A673 (cell line): ENCODE data around the gene CCDC18. TPM values are rescaled to one million over a fixed set of nuclear protein-coding genes. Genes with fewer than 3 reads are reported as not detected.

Experiments used
- BruUV-seq: library from RNA; stranded (reverse); fragments of 400-500 nt; replicated peaks from 2 replicates; lab custom pipeline; 2021; lab: Mats Ljungman, UMichigan
- CTCF ChIA-PET: fragments of 300-600 bp; sonication (Branson Sonifier 250); formaldehyde crosslinking; loops from one replicate; lab custom pipeline; 2022; ENCODE audit warnings: antibody characterized with exemption; lab: Charles Lee
- POLR2A ChIA-PET: fragments of 300-600 bp; sonication (Branson Sonifier 250); formaldehyde crosslinking; loops from one replicate; lab custom pipeline; 2022; ENCODE audit warnings: antibody characterized with exemption; ENCODE audit not compliant: low non-redundant PET; lab: Charles Lee
- DNase-seq: peaks from one replicate; pipeline ENCODE4 v3.0.0-alpha.2; 2015; ENCODE audit warnings: low spot score
- H3K27ac ChIP-seq: fragments of 200-600 bp; sonication (generic); 2 replicates; pipeline ENCODE4 v1.5.1; 2016; ENCODE audit warnings: mixed run types, low read depth, mild to moderate bottlenecking, mixed read lengths, antibody characterized with exemption, low read length; ENCODE audit not compliant: poor library complexity, severe bottlenecking
- H3K27me3 ChIP-seq: fragments of 200-600 bp; sonication (generic); replicated peaks from 2 replicates; pipeline ENCODE4 v1.6.1; 2017; ENCODE audit warnings: mixed run types, low read depth, mild to moderate bottlenecking, mixed read lengths, antibody characterized with exemption, low read length; ENCODE audit not compliant: insufficient read depth, poor library complexity
- H3K36me3 ChIP-seq: fragments of 200-600 bp; sonication (generic); 2 replicates; pipeline ENCODE4 v1.6.1; 2016; ENCODE audit warnings: mixed run types, mild to moderate bottlenecking, mixed read lengths, antibody characterized with exemption, low read length; ENCODE audit not compliant: insufficient read depth, poor library complexity, severe bottlenecking
- H3K4me1 ChIP-seq: fragments of 200-600 bp; sonication (generic); 2 replicates; pipeline ENCODE4 v1.6.1; 2017; ENCODE audit warnings: mixed run types, mild to moderate bottlenecking, mixed read lengths, antibody characterized with exemption, low read length; ENCODE audit not compliant: insufficient read depth, poor library complexity, severe bottlenecking
- H3K4me3 ChIP-seq: fragments of 200-600 bp; sonication (generic); 2 replicates; pipeline ENCODE4 v1.5.1; 2016; ENCODE audit warnings: low read depth, mixed run types, mild to moderate bottlenecking, mixed read lengths, low read length; ENCODE audit not compliant: poor library complexity, severe bottlenecking
- H3K9me3 ChIP-seq: fragments of 200-600 bp; sonication (generic); 2 replicates; pipeline ENCODE4 v1.6.1; 2016; ENCODE audit warnings: mixed run types, low read depth, mild to moderate bottlenecking, mixed read lengths, antibody characterized with exemption, low read length; ENCODE audit not compliant: poor library complexity, severe bottlenecking
- CTCF ChIP-seq: fragments of 300-800, 200-600 bp; sonication (generic); conservative IDR thresholded peaks from 2 replicates; pipeline ENCODE4 v1.5.1; 2017; ENCODE audit warnings: low read depth, mild to moderate bottlenecking, antibody characterized with exemption, low read length, moderate library complexity, mixed read lengths
- EZH2 ChIP-seq: fragments of 200-600 bp; sonication (generic); IDR thresholded peaks from 2 replicates; pipeline ENCODE4 v1.6.1; 2017; ENCODE audit warnings: borderline replicate concordance, low read depth, mild to moderate bottlenecking, mixed read lengths, antibody characterized with exemption, low read length; ENCODE audit not compliant: poor library complexity, severe bottlenecking
- intact Hi-C: fragments of 100-400 bp; cut with micrococcal nuclease; formaldehyde crosslinking; loops from one replicate; pipeline ENCODE4 v1.10.0; 2022; ENCODE audit not compliant: unreplicated experiment
- total RNA-seq: library from RNA; stranded (reverse); gene quantifications from 2 replicates; pipeline ENCODE4 v1.2.3, GENCODE V29; 2021

CCDC18 gene
- total RNA-seq, 1 experiment from 2014 or later: 22.1 TPM

DNA sequence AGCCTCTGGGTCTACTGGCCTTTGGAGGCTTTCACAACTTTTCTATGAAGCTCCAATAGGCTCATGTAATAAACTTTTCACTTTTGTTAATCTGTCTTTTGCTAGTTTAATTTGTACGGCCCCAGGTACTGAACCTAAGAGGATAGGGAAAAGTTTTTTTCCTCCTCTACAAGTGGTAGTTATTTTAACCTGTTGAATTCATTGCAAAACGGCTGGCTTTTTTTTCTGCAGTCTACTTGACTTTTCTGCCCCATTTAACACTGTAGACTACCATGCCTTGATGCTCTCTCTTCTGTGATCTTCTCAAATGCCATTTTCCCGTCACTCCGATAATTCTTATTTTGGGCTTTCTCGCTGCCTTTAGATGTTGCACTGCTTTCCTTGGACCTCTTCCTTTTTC is 121.6 kb downstream of the CCDC18 start:
- BruUV-seq: no TSS peak
- no peak for DNase-seq
- no peak for TF ChIP-seq EZH2
- no peak for TF ChIP-seq CTCF
- Histone ChIP-seq H3K27me3 (no peaks in the 10 kb centered on the region), H3K4me1 (no peaks in the 10 kb centered on the region), H3K36me3 (no peaks in the 10 kb centered on the region), H3K9me3 (no peaks in the 10 kb centered on the region), H3K27ac (no peak overlapping the region), H3K4me3 (no peak overlapping the region)
- CTCF ChIA-PET: no interaction called here
- intact Hi-C loops: loop anchor here (10.0 kb wide), 2 partner anchors 323 to 513 kb away; no protein-coding TSS in a partner anchor
- POLR2A ChIA-PET: no interaction called here

GRCh38 chr1:93304716-93305138 is 124.2 kb downstream of the CCDC18 start:
- ChIA-PET CTCF (interaction anchor here (0.6 to 1.5 kb wide), 14 partner anchors 8 to 539 kb away, joined by 3 to 16 read pairs (median 4); partner anchors contain the start of gene DR1), POLR2A (no interaction called here)
- no peaks in the 10 kb centered on the region for H3K9me3 ChIP-seq
- H3K27ac ChIP-seq: no peak overlapping the region
- intact Hi-C loops: loop anchor here (5.0 to 10.0 kb wide), 3 partner anchors 133 to 510 kb away; no protein-coding TSS in a partner anchor
- no peak for TF ChIP-seq EZH2
- TF ChIP-seq CTCF: peak; percentile 94
- no peaks in the 10 kb centered on the region for H3K27me3 ChIP-seq
- DNase-seq: peak; percentile 78
- no peaks in the 10 kb centered on the region for H3K36me3 ChIP-seq
- no peak overlapping the region for H3K4me3 ChIP-seq
- BruUV-seq: no TSS peak
- H3K4me1 ChIP-seq: no peaks in the 10 kb centered on the region

DNA sequence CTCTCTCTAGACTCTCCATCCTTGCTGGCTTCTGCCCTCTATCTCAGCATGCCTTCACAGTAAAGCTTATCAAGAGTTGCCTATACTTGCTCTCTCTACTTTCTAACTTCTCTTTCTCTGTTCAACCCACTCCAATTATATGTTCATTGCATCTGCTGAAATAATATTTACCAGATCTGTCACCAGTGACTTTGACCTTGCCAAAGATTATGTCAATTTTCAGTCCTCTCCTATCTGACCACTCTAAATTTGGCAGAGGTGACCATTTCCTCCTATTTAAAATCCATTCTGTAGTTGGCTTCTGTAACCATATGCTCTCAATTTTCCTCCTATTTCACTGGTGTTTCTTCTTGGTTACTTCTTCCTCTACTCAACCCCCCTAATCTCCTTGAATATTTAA is 126.4 kb downstream of the CCDC18 start:
- intact Hi-C loops: loop anchor here (5.0 to 10.0 kb wide), 3 partner anchors 130 to 508 kb away; no protein-coding TSS in a partner anchor
- CTCF ChIA-PET: interaction anchor here (1.3 kb wide), 1 partner anchor 169 kb away, joined by 3 read pairs; no protein-coding TSS in a partner anchor
- no peak overlapping the region for H3K27ac ChIP-seq

More for the DNA sequence above, 126.4 kb downstream of the CCDC18 start:
- no TSS peak for BruUV-seq
- no peak for TF ChIP-seq EZH2
- TF ChIP-seq CTCF: no peak
- POLR2A ChIA-PET: no interaction called here
- no peaks in the 10 kb centered on the region for H3K4me1 ChIP-seq
- H3K27me3 ChIP-seq: no peaks in the 10 kb centered on the region
- no peaks in the 10 kb centered on the region for H3K36me3 ChIP-seq
- DNase-seq: no peak
- no peaks in the 10 kb centered on the region for H3K9me3 ChIP-seq
- no peak overlapping the region for H3K4me3 ChIP-seq
